ENCODE data around the gene CEACAM7. TPM values are rescaled to one million over a fixed set of nuclear protein-coding genes. Genes with fewer than 3 reads are reported as not detected.

The CEACAM7 gene
- total RNA-seq, 2 experiments from 2014 or later: not detected

DNA sequence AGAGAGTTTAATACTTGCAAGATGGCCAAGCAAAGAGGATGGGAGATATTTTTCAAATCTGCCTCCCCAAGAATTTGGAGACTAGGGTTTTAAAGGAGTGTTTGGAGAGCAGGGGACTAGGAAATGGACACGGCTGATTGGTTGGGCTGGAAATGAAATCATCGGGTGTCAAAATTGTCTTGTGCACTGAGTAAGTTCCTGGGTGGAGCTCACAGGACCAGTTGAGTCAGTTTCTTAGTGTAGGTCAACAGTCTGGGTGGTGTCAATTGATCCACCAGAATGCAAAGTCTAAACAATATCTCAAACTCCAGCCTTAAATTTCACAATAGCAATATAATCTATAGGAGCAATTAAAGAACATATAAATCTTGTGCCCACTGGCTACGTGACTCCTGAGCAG lies 38.2 kb downstream of the CEACAM7 start:
- no peak for ATAC-seq
- peaks cover 6% of the 10 kb centered on the region for H3K9me3 Mint-ChIP-seq (ENCODE audit: low read depth)

DNA sequence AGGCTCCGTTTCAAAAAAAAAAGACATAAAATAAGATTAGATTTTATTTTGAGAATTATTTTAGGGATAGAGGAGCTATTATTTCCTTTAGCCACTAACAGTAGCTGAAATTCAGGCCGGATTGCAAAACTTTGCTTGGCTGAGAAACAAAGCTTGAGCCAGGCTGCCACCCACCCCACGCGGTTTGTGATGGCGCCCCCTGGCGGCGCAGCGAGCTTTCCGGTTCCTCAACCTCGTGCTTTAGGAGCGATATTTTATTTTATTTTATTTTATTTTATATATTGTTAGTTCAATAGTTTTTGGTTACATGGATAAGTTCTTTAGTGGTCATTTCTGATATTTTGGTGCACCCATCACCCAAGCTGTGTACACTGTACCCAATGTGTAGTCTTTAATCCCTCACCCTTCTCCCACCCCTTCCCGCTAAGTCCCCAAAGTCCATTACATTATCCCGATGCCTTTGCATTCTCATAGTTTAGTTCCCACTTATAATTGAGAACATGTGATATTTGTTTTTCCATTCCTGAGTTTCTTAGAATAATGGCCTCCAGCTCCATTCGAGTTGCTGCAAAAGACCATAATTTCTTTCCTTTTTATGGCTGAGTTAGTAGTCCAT lies 41.4 kb downstream of the CEACAM7 start:
- no peaks in the 10 kb centered on the region for H3K36me3 Mint-ChIP-seq (ENCODE audit: low read depth)
- H3K9me3 Mint-ChIP-seq (ENCODE audit: low read depth): no peaks in the 10 kb centered on the region
- H3K27me3 Mint-ChIP-seq: peaks cover 27% of the 10 kb centered on the region
- peaks cover 4% of the 10 kb centered on the region for H3K4me1 Mint-ChIP-seq
- H3K27ac Mint-ChIP-seq: no peak overlapping the region
- POLR2A ChIA-PET: interaction anchor here (0.6 kb wide), 1 partner anchor 217 kb away, joined by 3 read pairs; no protein-coding TSS in a partner anchor
- ATAC-seq (no peak), DNase-seq (peak; percentile 77)
- CTCF ChIA-PET: interaction anchor here (0.6 to 13.6 kb wide), 37 partner anchors 8 to 1567 kb away, joined by 3 to 143 read pairs (median 4); no protein-coding TSS in a partner anchor
- no peak overlapping the region for H3K4me3 Mint-ChIP-seq
- intact Hi-C loops (cut with DNase I, micrococcal nuclease): no loop called here

More for the DNA sequence above, 38.2 kb downstream of the CEACAM7 start:
- DNase-seq: no peak
- intact Hi-C loops (cut with DNase I, micrococcal nuclease): no loop called here
- POLR2A ChIA-PET: interaction anchor here (0.6 kb wide), 1 partner anchor 360 kb away, joined by 4 read pairs; no protein-coding TSS in a partner anchor
- Mint-ChIP-seq H3K4me3 (no peak overlapping the region), H3K27me3 (peaks cover 38% of the 10 kb centered on the region), H3K27ac (no peak overlapping the region), H3K4me1 (no peaks in the 10 kb centered on the region), H3K36me3 (ENCODE audit: low read depth) (peaks cover 2% of the 10 kb centered on the region)
- CTCF ChIA-PET: interaction anchor here (1.1 to 13.6 kb wide), 5 partner anchors 11 to 143 kb away, joined by 3 to 143 read pairs (median 5); no protein-coding TSS in a partner anchor

DNA sequence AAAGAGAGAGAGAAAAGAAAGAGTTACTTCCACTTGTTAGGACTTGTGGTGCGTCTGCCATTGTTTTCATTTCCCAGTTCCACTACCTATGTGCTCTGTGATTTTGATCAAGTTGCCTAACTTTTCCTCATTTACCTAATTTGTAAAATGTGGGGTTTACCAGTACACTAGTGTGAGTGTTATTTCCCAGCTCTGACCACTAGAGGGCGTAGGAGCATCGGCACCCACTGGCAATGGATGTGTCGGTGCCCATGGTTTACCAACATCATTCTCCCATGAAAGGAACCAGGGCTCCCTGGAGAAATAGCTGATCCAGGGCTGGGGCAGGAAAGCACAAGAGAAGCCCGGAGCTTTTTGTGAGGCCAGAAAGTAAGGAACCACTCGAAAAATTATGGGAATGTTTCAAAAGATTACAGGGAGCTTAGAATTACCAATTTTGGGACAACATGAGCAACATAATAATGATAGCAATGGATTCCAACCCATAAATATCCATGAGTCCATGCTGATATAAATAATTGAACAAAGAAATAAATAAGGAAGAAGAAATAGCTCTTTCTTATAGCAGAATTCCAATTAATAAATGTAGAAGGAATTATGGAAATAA lies 46.1 kb downstream of the CEACAM7 start:
- no peak overlapping the region for H3K4me3 Mint-ChIP-seq
- H3K27ac Mint-ChIP-seq: no peak overlapping the region
- H3K27me3 Mint-ChIP-seq: peaks cover 7% of the 10 kb centered on the region
- ChIA-PET CTCF (interaction anchor here (0.6 to 8.6 kb wide), 52 partner anchors 11 to 908 kb away, joined by 3 to 143 read pairs (median 4); partner anchors contain the start of gene CEACAM7), POLR2A (no interaction called here)
- H3K36me3 Mint-ChIP-seq (ENCODE audit: low read depth): no peaks in the 10 kb centered on the region
- H3K4me1 Mint-ChIP-seq: peaks cover 19% of the 10 kb centered on the region
- ATAC-seq (peak; percentile 76), DNase-seq (peak; percentile 82)
- intact Hi-C loops (cut with DNase I, micrococcal nuclease): loop anchor here (5.0 kb wide), 4 partner anchors 50 to 145 kb away; partner anchors contain the start of gene CEACAM5 (in 1 of the 2)
- no peaks in the 10 kb centered on the region for H3K9me3 Mint-ChIP-seq (ENCODE audit: low read depth)

DNA sequence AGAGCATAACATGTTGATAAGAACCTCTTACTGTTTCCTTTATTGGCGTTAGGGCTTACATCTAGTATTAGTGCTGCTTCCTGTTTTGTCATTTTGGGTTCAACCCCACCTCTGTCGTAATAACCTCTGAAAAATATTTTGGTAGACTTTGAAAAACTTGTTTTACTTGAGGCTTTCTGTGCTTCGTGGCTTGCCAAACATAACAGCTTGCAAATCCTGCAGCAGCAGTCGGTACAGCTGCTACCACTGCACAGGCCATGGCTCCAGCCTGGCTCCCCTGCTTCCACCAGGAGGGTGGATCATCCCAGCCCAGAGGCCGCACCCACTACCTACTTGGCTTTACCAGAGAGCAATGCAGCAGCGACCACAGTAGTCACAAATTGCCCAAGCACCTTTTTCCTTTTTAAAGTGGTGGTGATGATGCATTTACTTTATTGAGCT lies 49.4 kb downstream of the CEACAM7 start:
- Mint-ChIP-seq H3K4me1 (peaks cover 19% of the 10 kb centered on the region), H3K36me3 (ENCODE audit: low read depth) (peaks cover 2% of the 10 kb centered on the region), H3K27me3 (peaks cover 14% of the 10 kb centered on the region), H3K4me3 (no peak overlapping the region), H3K27ac (no peak overlapping the region), H3K9me3 (ENCODE audit: low read depth) (peaks cover 2% of the 10 kb centered on the region)
- no peak for ATAC-seq
- POLR2A ChIA-PET: no interaction called here
- CTCF ChIA-PET: interaction anchor here (0.9 to 8.6 kb wide), 5 partner anchors 14 to 189 kb away, joined by 3 to 143 read pairs (median 4); partner anchors contain the start of gene CEACAM7
- intact Hi-C loops (cut with DNase I, micrococcal nuclease): no loop called here
- DNase-seq: peak; percentile 14

GRCh38 chr19:41637484-41637883 lies 50.6 kb downstream of the CEACAM7 start:
- ChIA-PET CTCF (interaction anchor here (1.5 to 8.6 kb wide), 4 partner anchors 15 to 188 kb away, joined by 4 to 143 read pairs (median 39); partner anchors contain the start of gene CEACAM7), POLR2A (no interaction called here)
- H3K27me3 Mint-ChIP-seq: peaks cover 14% of the 10 kb centered on the region
- no peak overlapping the region for H3K4me3 Mint-ChIP-seq
- no peak for ATAC-seq
- intact Hi-C loops (cut with DNase I, micrococcal nuclease): no loop called here
- H3K27ac Mint-ChIP-seq: no peak overlapping the region
- H3K4me1 Mint-ChIP-seq: peaks cover 19% of the 10 kb centered on the region
- peaks cover 2% of the 10 kb centered on the region for H3K9me3 Mint-ChIP-seq (ENCODE audit: low read depth)
- H3K36me3 Mint-ChIP-seq (ENCODE audit: low read depth): peaks cover 2% of the 10 kb centered on the region
- no peak for DNase-seq

- Mint-ChIP-seq H3K4me3 (no peak overlapping the region), H3K9me3 (ENCODE audit: low read depth) (peaks cover 8% of the 10 kb centered on the region), H3K4me1 (no peaks in the 10 kb centered on the region), H3K27me3 (peaks cover 10% of the 10 kb centered on the region), H3K36me3 (ENCODE audit: low read depth) (no peaks in the 10 kb centered on the region), H3K27ac (no peak overlapping the region)
- DNase-seq (no peak), ATAC-seq (no peak)
- ChIA-PET POLR2A (no interaction called here), CTCF (interaction anchor here (1.3 kb wide), 1 partner anchor 12 kb away, joined by 3 read pairs; no protein-coding TSS in a partner anchor)
- intact Hi-C loops (cut with DNase I, micrococcal nuclease): no loop called here
These were observed 59.9 kb downstream of the CEACAM7 start for GRCh38 chr19:41627966-41628675.

GRCh38 chr19:41626877-41627276 lies 61.2 kb downstream of the CEACAM7 start, which contains the start of gene CEACAM4:
CEACAM4 (minus strand) TSS chr19:41627074; CDS start chr19:41626963, 111 bp downstream.
- DNase-seq: no peak
- peaks cover 8% of the 10 kb centered on the region for H3K9me3 Mint-ChIP-seq (ENCODE audit: low read depth)
- intact Hi-C loops (cut with DNase I, micrococcal nuclease): no loop called here
- CTCF ChIA-PET: no interaction called here
- H3K27me3 Mint-ChIP-seq: peaks cover 10% of the 10 kb centered on the region
- H3K4me1 Mint-ChIP-seq: no peaks in the 10 kb centered on the region
- no peak for ATAC-seq
- H3K4me3 Mint-ChIP-seq: no peak within 1 kb of the TSS
- no peak within 1 kb of the TSS for H3K27ac Mint-ChIP-seq
- no peaks in the 10 kb centered on the region for H3K36me3 Mint-ChIP-seq (ENCODE audit: low read depth)
- POLR2A ChIA-PET: no interaction called here

DNA sequence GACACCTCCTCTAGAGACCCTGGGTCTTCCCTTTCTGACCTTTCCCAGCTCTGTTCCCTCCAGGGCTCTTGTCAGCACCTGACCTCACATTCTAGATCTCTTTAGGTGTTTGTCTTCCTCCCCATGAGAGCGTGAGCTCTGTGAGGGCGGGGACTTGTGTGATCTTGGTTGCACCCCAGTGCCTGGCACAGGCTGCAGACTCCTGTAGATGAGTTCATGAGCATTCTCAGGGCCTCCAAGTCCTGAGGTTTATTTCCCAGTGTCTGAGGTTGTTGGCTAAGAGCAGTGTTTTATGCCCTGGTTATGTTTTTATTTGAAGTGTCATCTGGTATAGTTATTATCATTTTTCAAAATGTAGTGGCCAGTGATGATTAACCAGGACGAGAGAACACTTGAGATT lies 61.8 kb downstream of the CEACAM7 start:
- Mint-ChIP-seq H3K27ac (no peak overlapping the region), H3K4me1 (no peaks in the 10 kb centered on the region), H3K4me3 (no peak overlapping the region), H3K36me3 (ENCODE audit: low read depth) (no peaks in the 10 kb centered on the region), H3K9me3 (ENCODE audit: low read depth) (peaks cover 6% of the 10 kb centered on the region), H3K27me3 (peaks cover 10% of the 10 kb centered on the region)
- DNase-seq (no peak), ATAC-seq (no peak)
- intact Hi-C loops (cut with DNase I, micrococcal nuclease): no loop called here
- ChIA-PET POLR2A (no interaction called here), CTCF (interaction anchor here (0.9 kb wide), 1 partner anchor 16 kb away, joined by 3 read pairs; no protein-coding TSS in a partner anchor)

DNA sequence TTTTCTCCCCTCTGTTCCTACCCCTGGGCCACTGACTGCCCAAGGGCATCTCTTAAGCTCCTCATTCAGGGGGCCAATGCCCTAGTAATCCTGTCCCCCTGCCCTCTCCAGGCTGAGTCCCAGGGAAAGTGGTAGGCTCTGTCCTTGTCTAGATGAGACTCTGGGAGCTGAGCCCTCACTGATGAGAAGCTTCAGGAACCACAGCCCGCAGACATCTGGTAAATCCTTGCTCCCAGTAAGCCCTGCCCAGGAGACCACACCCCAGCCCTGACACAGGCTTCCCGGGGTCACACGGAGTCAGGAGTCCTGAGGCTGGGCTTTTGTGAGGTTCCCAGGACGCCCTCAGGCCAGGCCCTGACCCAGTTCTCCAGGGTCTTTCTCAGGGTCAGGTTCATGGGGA lies 63.1 kb downstream of the CEACAM7 start:
- H3K27ac Mint-ChIP-seq: no peak overlapping the region

GRCh38 chr19:41624515-41624914 lies 63.6 kb downstream of the CEACAM7 start:
- no peaks in the 10 kb centered on the region for H3K4me1 Mint-ChIP-seq
- H3K9me3 Mint-ChIP-seq (ENCODE audit: low read depth): no peaks in the 10 kb centered on the region
- ATAC-seq: no peak
- H3K27me3 Mint-ChIP-seq: peaks cover 10% of the 10 kb centered on the region
- intact Hi-C loops (cut with DNase I, micrococcal nuclease): no loop called here
- ChIA-PET CTCF (interaction anchor here (0.7 to 1.8 kb wide), 3 partner anchors 17 to 129 kb away, joined by 3 to 5 read pairs (median 3); no protein-coding TSS in a partner anchor), POLR2A (no interaction called here)
- no peak overlapping the region for H3K4me3 Mint-ChIP-seq
- H3K27ac Mint-ChIP-seq: no peak overlapping the region
- H3K36me3 Mint-ChIP-seq (ENCODE audit: low read depth): no peaks in the 10 kb centered on the region
- DNase-seq: no peak

More for the DNA sequence above, 63.1 kb downstream of the CEACAM7 start:
- Mint-ChIP-seq H3K9me3 (ENCODE audit: low read depth) (no peaks in the 10 kb centered on the region), H3K36me3 (ENCODE audit: low read depth) (no peaks in the 10 kb centered on the region), H3K4me3 (no peak overlapping the region), H3K4me1 (no peaks in the 10 kb centered on the region), H3K27me3 (peaks cover 10% of the 10 kb centered on the region)
- ChIA-PET CTCF (interaction anchor here (0.7 to 1.8 kb wide), 3 partner anchors 17 to 129 kb away, joined by 3 to 5 read pairs (median 3); no protein-coding TSS in a partner anchor), POLR2A (no interaction called here)
- intact Hi-C loops (cut with DNase I, micrococcal nuclease): no loop called here
- ATAC-seq (no peak), DNase-seq (no peak)

GRCh38 chr19:41623360-41623759 lies 64.7 kb downstream of the CEACAM7 start:
- H3K9me3 Mint-ChIP-seq (ENCODE audit: low read depth): no peaks in the 10 kb centered on the region
- POLR2A ChIA-PET: no interaction called here
- ATAC-seq: no peak
- no peak overlapping the region for H3K27ac Mint-ChIP-seq
- H3K36me3 Mint-ChIP-seq (ENCODE audit: low read depth): no peaks in the 10 kb centered on the region
- no peak overlapping the region for H3K4me3 Mint-ChIP-seq
- no peak for DNase-seq
- peaks cover 6% of the 10 kb centered on the region for H3K27me3 Mint-ChIP-seq
- intact Hi-C loops (cut with DNase I, micrococcal nuclease): no loop called here
- H3K4me1 Mint-ChIP-seq: no peaks in the 10 kb centered on the region
- CTCF ChIA-PET: interaction anchor here (1.8 kb wide), 1 partner anchor 18 kb away, joined by 5 read pairs; no protein-coding TSS in a partner anchor

All from activated CD4-positive, alpha-beta T cell treated with anti-CD3 and anti-CD28 coated beads for 36 hours (primary cell).